ENCODE measurements around the gene CDH22. TPM values are rescaled to one million over a fixed set of nuclear protein-coding genes. Genes with fewer than 3 reads are reported as not detected.

CDH22 gene
- total RNA-seq, 1 donor from 2014 or later = not detected

DNA sequence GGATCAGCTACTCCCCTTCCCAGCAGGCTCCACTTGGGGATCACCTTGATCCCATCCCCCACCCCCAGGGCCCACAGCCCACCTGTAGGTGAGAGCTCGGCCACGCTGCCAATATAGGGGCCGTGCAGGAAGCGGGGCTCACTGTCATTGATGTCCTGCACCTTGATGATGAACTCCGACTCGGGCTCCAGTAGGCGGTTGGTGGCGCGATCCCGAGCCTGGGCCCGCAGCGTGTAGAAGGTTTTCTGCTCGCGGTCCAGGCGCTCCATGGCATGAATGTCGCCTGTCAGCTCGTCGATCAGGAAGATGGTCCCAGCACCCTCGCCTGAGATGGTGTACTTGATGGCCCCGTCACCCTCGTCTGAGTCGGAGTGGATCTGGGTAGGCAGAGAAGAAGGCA, 67.4 kb downstream of the CDH22 start:
- no peak for TF ChIP-seq CTCF (IDR thresholded peaks at IDR 0.05)
- Histone ChIP-seq H3K27ac (no peak overlapping the region), H3K36me3 (no peaks in the 10 kb centered on the region), H3K4me1 (no peaks in the 10 kb centered on the region), H3K9me3 (no peaks in the 10 kb centered on the region), H3K27me3 (no peaks in the 10 kb centered on the region), H3K4me3 (no peak overlapping the region)
- DNase-seq (ENCODE audit: low spot score in 2 of 2) = no peak
- intact Hi-C loops (cut with DNase I) = no loop called here

GRCh38 chr20:46240065-46240464, 68.2 kb downstream of the CDH22 start:
- Histone ChIP-seq H3K4me3 (no peak overlapping the region), H3K36me3 (no peaks in the 10 kb centered on the region), H3K27ac (no peak overlapping the region), H3K4me1 (no peaks in the 10 kb centered on the region), H3K9me3 (no peaks in the 10 kb centered on the region), H3K27me3 (no peaks in the 10 kb centered on the region)
- no peak for TF ChIP-seq CTCF (IDR thresholded peaks at IDR 0.05)
- no peak for DNase-seq (ENCODE audit: low spot score in 2 of 2)
- intact Hi-C loops (cut with DNase I) = no loop called here

DNA sequence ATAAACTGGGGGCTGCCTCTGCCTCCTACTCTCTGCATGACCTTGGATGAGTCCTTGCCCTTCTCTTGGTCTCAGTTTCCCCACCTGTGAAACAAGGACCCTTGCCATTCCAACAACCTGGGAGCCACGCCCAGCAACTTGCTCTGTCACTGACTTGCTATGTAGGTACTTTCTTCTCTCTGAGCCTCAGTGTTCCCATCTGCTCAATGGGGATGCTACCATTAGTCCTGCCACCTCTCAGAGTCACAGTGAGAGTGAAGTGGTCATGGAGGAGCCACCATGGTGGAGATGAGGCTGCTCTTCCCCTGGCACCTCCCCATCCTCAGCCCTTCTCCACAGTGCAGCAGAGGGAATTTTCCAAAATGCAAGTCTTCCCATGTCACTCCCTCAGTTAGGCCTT, 70.6 kb downstream of the CDH22 start:
- Histone ChIP-seq H3K4me3 (no peak overlapping the region), H3K4me1 (no peaks in the 10 kb centered on the region), H3K27ac (no peak overlapping the region), H3K9me3 (no peaks in the 10 kb centered on the region), H3K36me3 (no peaks in the 10 kb centered on the region), H3K27me3 (no peaks in the 10 kb centered on the region)
- intact Hi-C loops (cut with DNase I) = no loop called here
- no peak for DNase-seq (ENCODE audit: low spot score in 2 of 2)
- TF ChIP-seq CTCF (IDR thresholded peaks at IDR 0.05) = no peak

- Histone ChIP-seq H3K36me3 (no peaks in the 10 kb centered on the region), H3K27me3 (no peaks in the 10 kb centered on the region), H3K4me3 (no peak overlapping the region), H3K27ac (no peak overlapping the region), H3K9me3 (no peaks in the 10 kb centered on the region), H3K4me1 (no peaks in the 10 kb centered on the region)
- no peak for DNase-seq (ENCODE audit: low spot score in 2 of 2)
- intact Hi-C loops (cut with DNase I) = no loop called here
- no peak for TF ChIP-seq CTCF (IDR thresholded peaks at IDR 0.05)
Measured at GRCh38 chr20:46237227-46237626, 71.1 kb downstream of the CDH22 start.

GRCh38 chr20:46235077-46235476, 73.2 kb downstream of the CDH22 start:
- Histone ChIP-seq H3K27me3 (no peaks in the 10 kb centered on the region), H3K36me3 (no peaks in the 10 kb centered on the region), H3K4me3 (no peak overlapping the region), H3K27ac (no peak overlapping the region), H3K9me3 (no peaks in the 10 kb centered on the region), H3K4me1 (no peaks in the 10 kb centered on the region)
- DNase-seq (ENCODE audit: low spot score in 2 of 2) = no peak
- intact Hi-C loops (cut with DNase I) = no loop called here
- no peak for TF ChIP-seq CTCF (IDR thresholded peaks at IDR 0.05)

GRCh38 chr20:46233701-46234100, 74.6 kb downstream of the CDH22 start:
- Histone ChIP-seq H3K4me1 (no peaks in the 10 kb centered on the region), H3K4me3 (no peak overlapping the region), H3K27ac (no peak overlapping the region), H3K36me3 (no peaks in the 10 kb centered on the region), H3K27me3 (no peaks in the 10 kb centered on the region), H3K9me3 (no peaks in the 10 kb centered on the region)
- intact Hi-C loops (cut with DNase I) = no loop called here
- TF ChIP-seq CTCF (IDR thresholded peaks at IDR 0.05) = no peak
- no peak for DNase-seq (ENCODE audit: low spot score in 2 of 2)

All from ascending aorta (tissue), 2 donors.